B cell (primary cell): ENCODE results near the gene RGP1. TPM values are rescaled to one million over a fixed set of nuclear protein-coding genes. Genes with fewer than 3 reads are reported as not detected.

Experiments
- ATAC-seq: fragments of 200-7000 bp; cut with Tn5 transposase; one replicate; pipeline ENCODE4 v1.10.0; 2021; ENCODE audit warnings: low read depth, mild to moderate bottlenecking, moderate number of reproducible peaks, moderate library complexity
- CTCF ChIA-PET: fragments of 350-600 bp; sonication (Branson Sonifier 250); formaldehyde crosslinking; loops from one replicate; lab custom pipeline; 2021; ENCODE audit warnings: antibody characterized with exemption, inconsistent platforms; lab: Charles Lee
- POLR2A ChIA-PET: fragments of 350-600 bp; sonication (Branson Sonifier 250); formaldehyde crosslinking; loops from one replicate; lab custom pipeline; 2021; ENCODE audit warnings: antibody characterized with exemption; lab: Charles Lee
- DNase-seq: peaks from one replicate; pipeline ENCODE4 v3.0.0; 2013
- H2AFZ ChIP-seq: 2 replicates; pipeline ENCODE4 v1.6.1; 2012; ENCODE audit warnings: mild to moderate bottlenecking, low read depth, low read length; ENCODE audit not compliant: insufficient read depth, poor library complexity, severe bottlenecking
- H3K27ac ChIP-seq, 2 donors: 1 replicate in 1 of 2; 2 replicates in 1 of 2; pipeline ENCODE4 v1.5.1; 2012 to 2013; ENCODE audit warnings: low read length in 2 of 2, mild to moderate bottlenecking in 2 of 2, moderate library complexity in 1 of 2
- H3K27me3 ChIP-seq, 4 experiments: fragments of 200-600 bp in 1 of 4; sonication (generic) in 1 of 4; replicated peaks in 1 of 4; 1 replicate in 2 of 4; 2 replicates in 2 of 4; pipeline versions ENCODE4 v1.6.1 to v1.7.0; 2013 to 2016; ENCODE audit warnings: low read length in 3 of 4, mild to moderate bottlenecking in 2 of 4, mixed read lengths in 1 of 4, moderate library complexity in 1 of 4; ENCODE audit not compliant: insufficient read depth in 4 of 4, control insufficient read depth in 3 of 4; ENCODE audit errors: control extremely low read depth in 1 of 4
- H3K36me3 ChIP-seq, 2 experiments: replicated peaks in 1 of 2; 1 replicate in 1 of 2; 2 replicates in 1 of 2; pipeline versions ENCODE4 v1.6.1 to v1.7.1; 2013; ENCODE audit warnings: low read length in 1 of 2; ENCODE audit not compliant: insufficient read depth in 2 of 2, control insufficient read depth in 1 of 2; ENCODE audit errors: control extremely low read depth in 1 of 2, extremely low read depth in 1 of 2
- H3K4me1 ChIP-seq, 2 donors: fragments of 200-600 bp in 1 of 2; sonication (generic) in 1 of 2; 1 replicate in 1 of 2; 2 replicates in 1 of 2; pipeline versions ENCODE4 v1.5.1 to v1.6.1; 2013 to 2017; ENCODE audit warnings: low read length in 2 of 2; ENCODE audit not compliant: control insufficient read depth in 2 of 2, insufficient read depth in 2 of 2
- H3K4me2 ChIP-seq: replicated peaks from 2 replicates; pipeline ENCODE3; 2012; ENCODE audit warnings: mild to moderate bottlenecking, low read depth, low read length; ENCODE audit not compliant: poor library complexity, severe bottlenecking
- H3K4me3 ChIP-seq, 5 experiments: fragments of 200-600 bp in 1 of 5; sonication (generic) in 1 of 5; 1 replicate in 3 of 5; 2 replicates in 2 of 5; pipeline versions ENCODE4 v1.5.1 to v1.7.0; 2011 to 2016; ENCODE audit warnings: low read length in 4 of 5, mild to moderate bottlenecking in 4 of 5, low read depth in 2 of 5, control low read depth in 1 of 5, moderate library complexity in 1 of 5; ENCODE audit not compliant: insufficient read depth in 1 of 5; ENCODE audit errors: control extremely low read depth in 1 of 5, extremely low read depth in 1 of 5
- H3K79me2 ChIP-seq: fragments of 200-600 bp; sonication (generic); one replicate; pipeline ENCODE4 v1.6.0; 2016; ENCODE audit warnings: low read length; ENCODE audit not compliant: control insufficient read depth, insufficient read depth
- H3K9ac ChIP-seq: fragments of 200-600 bp; sonication (generic); 2 replicates; pipeline ENCODE4 v1.6.1; 2017; ENCODE audit warnings: mild to moderate bottlenecking, low read length, moderate library complexity
- H3K9me3 ChIP-seq, 3 donors: one replicate each; pipeline versions ENCODE4 v1.6.1 to v1.7.1; 2013; ENCODE audit warnings: low read length in 2 of 3; ENCODE audit not compliant: control insufficient read depth in 2 of 3, insufficient read depth in 1 of 3; ENCODE audit errors: control extremely low read depth in 1 of 3
- H4K20me1 ChIP-seq: 2 replicates; pipeline ENCODE4 v1.6.0; 2012; ENCODE audit warnings: mild to moderate bottlenecking, low read length; ENCODE audit not compliant: insufficient read depth, control insufficient read depth, poor library complexity, severe bottlenecking
- H3K27ac Mint-ChIP-seq: one replicate; pipeline ENCODE4 v1.8.0; 2021; ENCODE audit warnings: mixed read lengths
- H3K27me3 Mint-ChIP-seq: one replicate; pipeline ENCODE4 v1.8.0; 2021; ENCODE audit warnings: mixed read lengths
- H3K4me1 Mint-ChIP-seq: one replicate; pipeline ENCODE4 v1.8.0; 2021; ENCODE audit warnings: mixed read lengths
- H3K4me3 Mint-ChIP-seq: one replicate; pipeline ENCODE4 v1.8.0; 2021; ENCODE audit warnings: mixed read lengths
- H3K9me3 Mint-ChIP-seq: one replicate; pipeline ENCODE4 v1.8.0; 2022; ENCODE audit warnings: mixed read lengths; ENCODE audit not compliant: insufficient read depth
- EZH2 ChIP-seq: IDR thresholded peaks from 2 replicates; pipeline ENCODE4 v1.6.1; 2012; ENCODE audit warnings: borderline replicate concordance, low read depth, mild to moderate bottlenecking, moderate library complexity, low read length; ENCODE audit not compliant: insufficient read depth, poor library complexity, severe bottlenecking
- WGBS: methylation state at CpG from one replicate; pipeline ENCODE4 v1.1.5; 2013; ENCODE audit warnings: missing lambda C conversion rate; ENCODE audit not compliant: insufficient coverage; 5-methylcytosine and 5-hydroxymethylcytosine counted together
- intact Hi-C: fragments of 100-400 bp; cut with micrococcal nuclease; formaldehyde crosslinking; loops from one replicate; pipeline ENCODE4 v1.10.0; 2022
- polyA plus RNA-seq: library from polyadenylated mRNA; depleted of rRNA; stranded (reverse); fragments of >200 nt; gene quantifications from 2 replicates; pipeline ENCODE4 v1.2.3, GENCODE V29; 2012
- total RNA-seq, 2 donors: library from RNA; stranded (reverse); fragments of 120-200 nt in 1 of 2; gene quantifications; 1 replicate in 1 of 2; 2 replicates in 1 of 2; pipeline versions ENCODE4 v1.2.3 to v1.2.4, GENCODE V29; 2013 to 2022
- TF ChIP-seq, protein P1 (sequence below): fragments of 200-600 bp; IDR thresholded peaks from one replicate; pipeline ENCODE4 v1.8.0; 2022; ENCODE audit warnings: antibody characterized with exemption, mild to moderate bottlenecking

RGP1 gene
- total and polyA plus RNA-seq, 2 donors (not counting 1 experiment from before 2014, with no cell fraction given), result 17.6 to 42.3 TPM

DNA sequence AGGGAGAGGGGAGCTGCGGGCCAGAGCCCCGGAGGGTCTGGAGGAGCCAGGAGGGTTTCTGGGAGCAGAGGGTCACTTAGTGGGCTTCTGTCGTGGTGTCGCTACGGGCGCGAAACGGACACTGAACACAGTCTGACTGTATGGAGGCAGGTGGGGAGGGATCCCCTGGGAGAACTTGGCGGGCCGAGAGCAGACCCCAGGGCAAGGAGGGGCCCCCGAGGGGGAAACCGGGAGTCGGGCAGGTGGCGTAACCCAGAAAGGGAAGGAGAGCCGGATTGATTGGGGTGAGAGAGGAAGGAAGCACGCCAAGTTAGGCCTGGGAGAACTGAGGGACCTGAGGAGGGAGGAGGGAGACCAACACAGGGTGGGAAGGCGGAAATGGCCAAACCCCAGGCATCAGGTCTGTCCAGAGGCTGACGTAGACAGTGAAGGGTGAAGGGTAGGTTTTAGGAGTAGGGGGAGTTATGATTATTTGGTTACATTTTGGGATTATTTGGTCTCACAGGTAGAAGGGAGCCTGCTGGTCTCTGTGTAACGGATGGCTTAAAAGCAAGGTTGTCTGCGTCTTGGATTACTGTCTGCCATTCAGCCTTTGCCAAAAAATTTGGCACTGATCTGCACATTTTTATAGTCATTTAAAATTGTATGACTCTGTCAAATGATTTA, 8.3 kb downstream of the RGP1 start:
- Mint-ChIP-seq H3K9me3 (no peaks in the 10 kb centered on the region), H3K27ac (peak overlapping the region; percentile 97), H3K4me3 (peak overlapping the region; percentile 93), H3K27me3 (no peaks in the 10 kb centered on the region), H3K4me1 (peaks cover 68% of the 10 kb centered on the region)
- Histone ChIP-seq H4K20me1 (no peaks in the 10 kb centered on the region), H3K9ac (peak overlapping the region; percentile 82), H3K4me2 (peak overlapping the region; percentile 89), H3K4me3 (peak overlapping the region; percentile 17 to 85 (median 81)), H3K79me2 (peaks cover 80% of the 10 kb centered on the region), H3K27ac (peak overlapping the region; percentile 92 to 94), H3K36me3 (peaks cover 2 to 23% of the 10 kb centered on the region in 2 experiments), H3K9me3 (no peaks in the 10 kb centered on the region), H2AFZ (peak overlapping the region; percentile 88), H3K4me1 (peaks cover 34 to 44% of the 10 kb centered on the region in 2 donors), H3K27me3 (no peaks in the 10 kb centered on the region)
- no peak for DNase-seq
- no peak for TF ChIP-seq EZH2
- TF ChIP-seq, protein P1, sequence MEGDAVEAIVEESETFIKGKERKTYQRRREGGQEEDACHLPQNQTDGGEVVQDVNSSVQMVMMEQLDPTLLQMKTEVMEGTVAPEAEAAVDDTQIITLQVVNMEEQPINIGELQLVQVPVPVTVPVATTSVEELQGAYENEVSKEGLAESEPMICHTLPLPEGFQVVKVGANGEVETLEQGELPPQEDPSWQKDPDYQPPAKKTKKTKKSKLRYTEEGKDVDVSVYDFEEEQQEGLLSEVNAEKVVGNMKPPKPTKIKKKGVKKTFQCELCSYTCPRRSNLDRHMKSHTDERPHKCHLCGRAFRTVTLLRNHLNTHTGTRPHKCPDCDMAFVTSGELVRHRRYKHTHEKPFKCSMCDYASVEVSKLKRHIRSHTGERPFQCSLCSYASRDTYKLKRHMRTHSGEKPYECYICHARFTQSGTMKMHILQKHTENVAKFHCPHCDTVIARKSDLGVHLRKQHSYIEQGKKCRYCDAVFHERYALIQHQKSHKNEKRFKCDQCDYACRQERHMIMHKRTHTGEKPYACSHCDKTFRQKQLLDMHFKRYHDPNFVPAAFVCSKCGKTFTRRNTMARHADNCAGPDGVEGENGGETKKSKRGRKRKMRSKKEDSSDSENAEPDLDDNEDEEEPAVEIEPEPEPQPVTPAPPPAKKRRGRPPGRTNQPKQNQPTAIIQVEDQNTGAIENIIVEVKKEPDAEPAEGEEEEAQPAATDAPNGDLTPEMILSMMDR, result no peak
- ChIA-PET CTCF (interaction anchor here (0.8 to 7.7 kb wide), 20 partner anchors 12 to 154 kb away, joined by 3 to 56 read pairs (median 4); partner anchors contain the start of genes CCDC107, CREB3, GBA2 and HINT2), POLR2A (interaction anchor here (0.6 to 3.1 kb wide), 9 partner anchors 9 to 1709 kb away, joined by 3 to 16 read pairs (median 3); partner anchors contain the start of genes FAM221B, GBA2 and RGP1)
- ATAC-seq, result peak; percentile 23
- intact Hi-C loops, result loop anchor here (1.0 to 5.0 kb wide), 6 partner anchors 8 to 640 kb away; partner anchors contain the start of genes ATOSB, GBA2, HINT2 and NPR2
- WGBS, result 0% methylated on average over 18 of the region's 20 CpGs

DNA sequence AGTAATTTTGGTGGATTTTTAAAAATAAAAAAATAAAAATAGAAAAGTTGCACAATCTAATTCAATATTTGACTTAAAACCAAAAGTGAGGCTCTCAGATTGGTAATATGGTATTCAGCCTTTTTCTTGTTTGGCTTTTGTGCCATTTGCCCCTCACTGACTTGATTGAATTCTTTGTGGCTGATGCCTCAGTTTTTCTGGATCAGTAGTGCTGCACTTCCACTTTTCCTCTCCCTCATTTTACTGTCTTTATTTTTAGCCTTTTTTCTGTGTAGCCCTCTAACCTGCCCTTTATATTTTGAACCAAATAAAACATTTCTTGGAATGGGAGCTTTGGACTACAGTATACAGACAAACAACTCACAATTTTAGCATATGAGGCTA, 8.8 kb downstream of the RGP1 start:
- H3K4me1 Mint-ChIP-seq, result peaks cover 67% of the 10 kb centered on the region
- intact Hi-C loops, result loop anchor here (1.0 to 5.0 kb wide), 6 partner anchors 9 to 641 kb away; partner anchors contain the start of genes ATOSB, GBA2, HINT2 and NPR2
- H3K27ac Mint-ChIP-seq, result peak overlapping the region; percentile 72

More for the DNA sequence above, 8.8 kb downstream of the RGP1 start:
- DNase-seq (no peak), ATAC-seq (no peak)
- Histone ChIP-seq H3K79me2 (peaks cover 75% of the 10 kb centered on the region), H3K9ac (peak overlapping the region; percentile 82), H3K27ac (peak overlapping the region; percentile 92 to 94), H3K4me3 (peak overlapping the region in 4 of 5 experiments; percentile 79 to 85 (median 83)), H3K9me3 (no peaks in the 10 kb centered on the region), H3K4me1 (peaks cover 34 to 44% of the 10 kb centered on the region in 2 donors), H3K36me3 (peaks cover 2 to 18% of the 10 kb centered on the region in 2 experiments), H3K4me2 (peak overlapping the region; percentile 89), H2AFZ (no peak overlapping the region), H4K20me1 (no peaks in the 10 kb centered on the region), H3K27me3 (no peaks in the 10 kb centered on the region)
- Mint-ChIP-seq H3K4me3 (peak overlapping the region; percentile 93), H3K27me3 (no peaks in the 10 kb centered on the region), H3K9me3 (no peaks in the 10 kb centered on the region)
- no peak for TF ChIP-seq EZH2
- TF ChIP-seq, protein P1, result no peak
- POLR2A ChIA-PET, result interaction anchor here (3.1 kb wide), 1 partner anchor 10 kb away, joined by 16 read pairs; the partner anchor contains the start of genes GBA2 and RGP1
- CTCF ChIA-PET, result interaction anchor here (0.7 to 7.7 kb wide), 7 partner anchors 12 to 94 kb away, joined by 3 to 56 read pairs (median 4); partner anchors contain the start of genes GBA2 and RGP1
